CD4-positive, alpha-beta T cell treated with Interleukin-10 for 1 hour (primary cell): ENCODE results near the gene ARL4A.
"Not testable (repeated sequence)": the region's sequence is repeated elsewhere in the genome, so short reads cannot be mapped to it uniquely, and the experiment has no call there.

Source experiments
- DNase-seq: peaks from one replicate; pipeline ENCODE4 v3.0.0-alpha.2; 2020

The ARL4A gene

GRCh38 chr7:12670000-12670729 is 17.3 kb upstream of the ARL4A start:
- DNase-seq = no peak

- DNase-seq = no peak
Measured at GRCh38 chr7:12670743-12671520, 16.5 kb upstream of the ARL4A start.

GRCh38 chr7:12673436-12673835 is 14.0 kb upstream of the ARL4A start:
- DNase-seq = not testable (repeated sequence)

- DNase-seq = no peak
Measured at GRCh38 chr7:12674053-12674452, 13.4 kb upstream of the ARL4A start.

- peak; percentile 80 for DNase-seq
Measured at GRCh38 chr7:12674861-12675260, 12.6 kb upstream of the ARL4A start.

GRCh38 chr7:12683678-12684585 is 3.5 kb upstream of the ARL4A start:
- DNase-seq = no peak

GRCh38 chr7:12684733-12685132 is 2.7 kb upstream of the ARL4A start:
- DNase-seq = no peak

- DNase-seq = peak; percentile 59
Measured at GRCh38 chr7:12685550-12685949, 1.9 kb upstream of the ARL4A start.

- peak; percentile 99 for DNase-seq
Measured at GRCh38 chr7:12686234-12686890, 1.1 kb upstream of the ARL4A start.

GRCh38 chr7:12687718-12688171 is 312 bp downstream of the ARL4A start:
- DNase-seq = no peak

- not testable (repeated sequence) for DNase-seq
Measured at GRCh38 chr7:12688485-12689170, 1.2 kb downstream of the ARL4A start.

GRCh38 chr7:12689451-12689850 is 2.0 kb downstream of the ARL4A start:
- no peak for DNase-seq

- no peak for DNase-seq
Measured at GRCh38 chr7:12690041-12690878, 2.8 kb downstream of the ARL4A start.

- not testable (repeated sequence) for DNase-seq
Measured at GRCh38 chr7:12691388-12691787, 4.0 kb downstream of the ARL4A start.

GRCh38 chr7:12692035-12692434 is 4.6 kb downstream of the ARL4A start:
- DNase-seq = no peak

- peak; percentile 24 for DNase-seq
Measured at GRCh38 chr7:12692479-12693259, 5.2 kb downstream of the ARL4A start.

- DNase-seq = no peak
Measured at GRCh38 chr7:12694817-12695216, 7.4 kb downstream of the ARL4A start.

- DNase-seq = no peak
Measured at GRCh38 chr7:12695965-12696364, 8.5 kb downstream of the ARL4A start.

- no peak for DNase-seq
Measured at GRCh38 chr7:12699299-12699698, 11.9 kb downstream of the ARL4A start.

GRCh38 chr7:12701433-12701832 is 14.0 kb downstream of the ARL4A start:
- DNase-seq = no peak
